Measurements from ENCODE around the gene CYP27C1.
A peak's percentile ranks its signal among the peaks of the same experiment; 100 is the strongest.
"Not testable (repeated sequence)": the region's sequence is repeated elsewhere in the genome, so short reads cannot be mapped to it uniquely, and the experiment has no call there.

The CYP27C1 gene

GRCh38 chr2:127225186-127225960 is 5.3 kb upstream of the CYP27C1 start:
- Histone ChIP-seq H3K36me3 (ENCODE audit: control insufficient read depth, insufficient read depth, low read length) (no peaks in the 10 kb centered on the region), H3K4me1 (peaks cover 12% of the 10 kb centered on the region), H3K79me2 (no peaks in the 10 kb centered on the region), H3K4me2 (ENCODE audit: low read length) (no peak overlapping the region), H3K4me3 (ENCODE audit: low read depth, low read length) (no peak overlapping the region), H3K27ac (no peak overlapping the region), H3K27me3 (ENCODE audit: control insufficient read depth, insufficient read depth, low read length) (no peaks in the 10 kb centered on the region), H3K9me3 (ENCODE audit: control insufficient read depth, low read length) (no peaks in the 10 kb centered on the region), H3K9ac (no peak overlapping the region), H2AFZ (no peak overlapping the region)
- TF ChIP-seq CTCF (IDR thresholded peaks at IDR 0.05), result no peak

- not testable (repeated sequence) for H3K27ac ChIP-seq; H3K36me3 ChIP-seq (ENCODE audit: control insufficient read depth, insufficient read depth, low read length); H3K27me3 ChIP-seq (ENCODE audit: control insufficient read depth, insufficient read depth, low read length); H3K9me3 ChIP-seq (ENCODE audit: control insufficient read depth, low read length); H2AFZ ChIP-seq; H3K4me2 ChIP-seq (ENCODE audit: low read length); H3K9ac ChIP-seq; H3K79me2 ChIP-seq; H3K4me3 ChIP-seq (ENCODE audit: low read depth, low read length)
- peaks cover 12% of the 10 kb centered on the region for H3K4me1 ChIP-seq
Measured at GRCh38 chr2:127224135-127224534, 4.0 kb upstream of the CYP27C1 start.

GRCh38 chr2:127220768-127221527 is 849 bp upstream of the CYP27C1 start:
- Histone ChIP-seq H3K27me3 (ENCODE audit: control insufficient read depth, insufficient read depth, low read length) (no peaks in the 10 kb centered on the region), H3K4me2 (ENCODE audit: low read length) (no peak overlapping the region), H3K79me2 (no peaks in the 10 kb centered on the region), H3K4me1 (peaks cover 7% of the 10 kb centered on the region), H3K9ac (no peak overlapping the region), H3K36me3 (ENCODE audit: control insufficient read depth, insufficient read depth, low read length) (no peaks in the 10 kb centered on the region), H3K4me3 (ENCODE audit: low read depth, low read length) (no peak overlapping the region), H3K27ac (no peak overlapping the region), H3K9me3 (ENCODE audit: control insufficient read depth, low read length) (no peaks in the 10 kb centered on the region), H2AFZ (no peak overlapping the region)
- TF ChIP-seq CTCF (IDR thresholded peaks at IDR 0.05), result no peak

- H3K4me2 ChIP-seq (ENCODE audit: low read length), result peak overlapping the region; percentile 68
- H3K36me3 ChIP-seq (ENCODE audit: control insufficient read depth, insufficient read depth, low read length), result no peaks in the 10 kb centered on the region
- H2AFZ ChIP-seq, result peak overlapping the region; percentile 70
- no peaks in the 10 kb centered on the region for H3K27me3 ChIP-seq (ENCODE audit: control insufficient read depth, insufficient read depth, low read length)
- H3K4me3 ChIP-seq (ENCODE audit: low read depth, low read length), result peak overlapping the region; percentile 9
- H3K27ac ChIP-seq, result no peak overlapping the region
- TF ChIP-seq CTCF (IDR thresholded peaks at IDR 0.05), result no peak
- H3K9me3 ChIP-seq (ENCODE audit: control insufficient read depth, low read length), result no peaks in the 10 kb centered on the region
- peaks cover 5% of the 10 kb centered on the region for H3K4me1 ChIP-seq
- no peak overlapping the region for H3K9ac ChIP-seq
- no peaks in the 10 kb centered on the region for H3K79me2 ChIP-seq
Measured at GRCh38 chr2:127219171-127220070, 678 bp downstream of the CYP27C1 start.

GRCh38 chr2:127218812-127219170 is 1.3 kb downstream of the CYP27C1 start:
- Histone ChIP-seq H3K79me2 (no peaks in the 10 kb centered on the region), H3K9me3 (ENCODE audit: control insufficient read depth, low read length) (no peaks in the 10 kb centered on the region), H3K9ac (no peak overlapping the region), H3K27ac (no peak overlapping the region), H3K36me3 (ENCODE audit: control insufficient read depth, insufficient read depth, low read length) (no peaks in the 10 kb centered on the region), H3K4me1 (peaks cover 5% of the 10 kb centered on the region), H3K4me2 (ENCODE audit: low read length) (peak overlapping the region; percentile 68), H2AFZ (peak overlapping the region; percentile 70), H3K27me3 (ENCODE audit: control insufficient read depth, insufficient read depth, low read length) (no peaks in the 10 kb centered on the region), H3K4me3 (ENCODE audit: low read depth, low read length) (peak overlapping the region; percentile 9)
- no peak for TF ChIP-seq CTCF (IDR thresholded peaks at IDR 0.05)
